Measurements from ENCODE around the gene TTC9C.
A peak's percentile ranks its signal among the peaks of the same experiment; 100 is the strongest.
"Not testable (repeated sequence)": the region's sequence is repeated elsewhere in the genome, so short reads cannot be mapped to it uniquely, and the experiment has no call there.

TTC9C gene

GRCh38 chr11:62689421-62690183, 38.7 kb upstream of the TTC9C start, which contains the start of gene LRRN4CL:
Gene LRRN4CL, minus strand, starts transcription at chr11:62689530. Its CDS starts 1,022 bp downstream, at chr11:62688508.
- no peaks in the 10 kb centered on the region for H3K79me2 ChIP-seq (ENCODE audit: insufficient read depth, low read length)
- H2AFZ ChIP-seq (ENCODE audit: low read depth, low read length, severe bottlenecking): no peak within 1 kb of the TSS
- H3K36me3 ChIP-seq (ENCODE audit: low read length): no peaks in the 10 kb centered on the region
- no peak within 1 kb of the TSS for H3K4me3 ChIP-seq (ENCODE audit: insufficient read depth, low read length, poor library complexity, severe bottlenecking)
- no peaks in the 10 kb centered on the region for H3K9me3 ChIP-seq (ENCODE audit: insufficient read depth, low read length)
- no peaks in the 10 kb centered on the region for H4K20me1 ChIP-seq (ENCODE audit: low read depth, low read length)
- H3K9me2 ChIP-seq (replicated peaks; ENCODE audit: insufficient read depth, low read length): no peaks in the 10 kb centered on the region
- no peak within 1 kb of the TSS for H3K27ac ChIP-seq (ENCODE audit: low read depth, low read length)
- no peaks in the 10 kb centered on the region for H3K27me3 ChIP-seq (ENCODE audit: low read length)
- TF ChIP-seq CTCF (IDR thresholded peaks at IDR 0.05; ENCODE audit: insufficient read depth, low read length, poor library complexity, severe bottlenecking): no peak
- TF ChIP-seq EZH2phosphoT487 (conservative IDR thresholded peaks at IDR 0.05; ENCODE audit: low read length): no peak
- H3F3A ChIP-seq (ENCODE audit: insufficient read depth): no peaks in the 10 kb centered on the region
- no peak within 1 kb of the TSS for H3K4me2 ChIP-seq (ENCODE audit: low read depth, low read length, poor library complexity, severe bottlenecking)
- no peak within 1 kb of the TSS for H3K9ac ChIP-seq (ENCODE audit: low read length)

- not testable (repeated sequence) for H3K27ac ChIP-seq (ENCODE audit: low read depth, low read length); H3K36me3 ChIP-seq (ENCODE audit: low read length)
These were observed 34.7 kb upstream of the TTC9C start for GRCh38 chr11:62693624-62694023.

GRCh38 chr11:62694455-62695167, 33.7 kb upstream of the TTC9C start:
- no peak overlapping the region for H3K4me2 ChIP-seq (ENCODE audit: low read depth, low read length, poor library complexity, severe bottlenecking)
- no peak overlapping the region for H2AFZ ChIP-seq (ENCODE audit: low read depth, low read length, severe bottlenecking)
- 0 out of 2 replicates have a peak, but pooled peaks cover 3% of the 10 kb centered on the region for H3F3A ChIP-seq (ENCODE audit: insufficient read depth)
- no peak overlapping the region for H3K4me3 ChIP-seq (ENCODE audit: insufficient read depth, low read length, poor library complexity, severe bottlenecking)
- no peaks in the 10 kb centered on the region for H3K36me3 ChIP-seq (ENCODE audit: low read length)
- no peak overlapping the region for H3K27ac ChIP-seq (ENCODE audit: low read depth, low read length)
- no peaks in the 10 kb centered on the region for H3K79me2 ChIP-seq (ENCODE audit: insufficient read depth, low read length)
- H3K9me2 ChIP-seq (replicated peaks; ENCODE audit: insufficient read depth, low read length): no peaks in the 10 kb centered on the region
- TF ChIP-seq EZH2phosphoT487 (conservative IDR thresholded peaks at IDR 0.05; ENCODE audit: low read length): no peak
- peak; percentile 85 for TF ChIP-seq CTCF (IDR thresholded peaks at IDR 0.05; ENCODE audit: insufficient read depth, low read length, poor library complexity, severe bottlenecking)
- no peaks in the 10 kb centered on the region for H3K9me3 ChIP-seq (ENCODE audit: insufficient read depth, low read length)
- H3K9ac ChIP-seq (ENCODE audit: low read length): no peak overlapping the region
- no peaks in the 10 kb centered on the region for H4K20me1 ChIP-seq (ENCODE audit: low read depth, low read length)
- H3K27me3 ChIP-seq (ENCODE audit: low read length): no peaks in the 10 kb centered on the region

More at GRCh38 chr11:62693624-62694023, 34.7 kb upstream of the TTC9C start:
- not testable (repeated sequence) for H3K79me2 ChIP-seq (ENCODE audit: insufficient read depth, low read length); H3K9ac ChIP-seq (ENCODE audit: low read length); H3F3A ChIP-seq (ENCODE audit: insufficient read depth); H2AFZ ChIP-seq (ENCODE audit: low read depth, low read length, severe bottlenecking); H3K4me2 ChIP-seq (ENCODE audit: low read depth, low read length, poor library complexity, severe bottlenecking); H4K20me1 ChIP-seq (ENCODE audit: low read depth, low read length); H3K27me3 ChIP-seq (ENCODE audit: low read length); H3K9me2 ChIP-seq (replicated peaks; ENCODE audit: insufficient read depth, low read length); H3K4me3 ChIP-seq (ENCODE audit: insufficient read depth, low read length, poor library complexity, severe bottlenecking); H3K9me3 ChIP-seq (ENCODE audit: insufficient read depth, low read length)

GRCh38 chr11:62702246-62702645, 26.0 kb upstream of the TTC9C start:
- H3K9me2 ChIP-seq (replicated peaks; ENCODE audit: insufficient read depth, low read length): no peaks in the 10 kb centered on the region

More at GRCh38 chr11:62702246-62702645, 26.0 kb upstream of the TTC9C start:
- H3K36me3 ChIP-seq (ENCODE audit: low read length): no peaks in the 10 kb centered on the region; the same call in 1 of the 2 replicates
- no peaks in the 10 kb centered on the region for H4K20me1 ChIP-seq (ENCODE audit: low read depth, low read length)
- H3K9me3 ChIP-seq (ENCODE audit: insufficient read depth, low read length): no peaks in the 10 kb centered on the region
- no peaks in the 10 kb centered on the region for H3K79me2 ChIP-seq (ENCODE audit: insufficient read depth, low read length)
- no peak overlapping the region for H3K27ac ChIP-seq (ENCODE audit: low read depth, low read length)
- no peak overlapping the region for H3K4me3 ChIP-seq (ENCODE audit: insufficient read depth, low read length, poor library complexity, severe bottlenecking)
- H3K9ac ChIP-seq (ENCODE audit: low read length): no peak overlapping the region
- TF ChIP-seq CTCF (IDR thresholded peaks at IDR 0.05; ENCODE audit: insufficient read depth, low read length, poor library complexity, severe bottlenecking): no peak
- TF ChIP-seq EZH2phosphoT487 (conservative IDR thresholded peaks at IDR 0.05; ENCODE audit: low read length): no peak
- no peak overlapping the region for H3K4me2 ChIP-seq (ENCODE audit: low read depth, low read length, poor library complexity, severe bottlenecking)
- H3K27me3 ChIP-seq (ENCODE audit: low read length): no peaks in the 10 kb centered on the region
- H2AFZ ChIP-seq (ENCODE audit: low read depth, low read length, severe bottlenecking): no peak overlapping the region
- peaks cover 6% of the 10 kb centered on the region; the same call in 1 of the 2 replicates for H3F3A ChIP-seq (ENCODE audit: insufficient read depth)
